ENCODE results near the gene C5.

GRCh38 chr9:121059513-121059912 is 9.4 kb upstream of the C5 start:
- TF ChIP-seq ETS1 (IDR thresholded peaks at IDR 0.05): no peak
- no peak for TF ChIP-seq JUNB (IDR thresholded peaks at IDR 0.05; ENCODE audit: unreplicated experiment)
- no peak for TF ChIP-seq CTCF (conservative IDR thresholded peaks at IDR 0.05; ENCODE audit: low read depth in 2 of 2)
- TF ChIP-seq EZH2 (IDR thresholded peaks at IDR 0.05; ENCODE audit: low read depth, unreplicated experiment): no peak

Measured in GM23338 (cell line).